ENCODE results near the gene ALK.

Gene ALK

DNA sequence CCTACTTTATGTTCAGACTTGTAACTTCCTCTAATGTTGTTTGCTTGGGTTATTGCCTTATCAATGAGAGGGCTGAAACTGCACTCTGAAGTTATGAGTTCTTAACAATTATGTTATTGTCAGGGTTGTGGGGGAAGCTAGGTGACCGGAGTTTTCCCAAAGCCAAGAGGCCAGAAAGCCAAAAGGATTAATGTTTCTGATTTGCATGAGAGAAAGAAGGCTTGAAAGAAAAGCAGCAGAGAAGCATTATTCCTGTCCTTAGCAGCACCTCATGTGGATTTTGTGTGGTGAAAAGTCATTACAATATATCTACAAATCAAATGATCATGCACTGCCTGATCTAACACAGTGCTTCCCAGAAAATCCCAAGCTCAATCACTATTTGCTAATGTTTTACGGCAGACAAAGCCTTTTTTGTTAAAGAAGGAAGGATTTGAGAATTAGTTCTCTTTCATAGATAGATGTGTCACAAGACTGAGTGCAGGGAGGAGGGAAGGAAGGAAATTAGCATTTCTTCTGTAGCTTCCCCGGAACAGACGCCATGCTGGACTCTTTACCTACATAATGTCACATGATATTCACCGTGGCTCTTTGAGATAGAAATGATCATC is 203.2 kb downstream of the ALK start:
- TF ChIP-seq, protein P1, sequence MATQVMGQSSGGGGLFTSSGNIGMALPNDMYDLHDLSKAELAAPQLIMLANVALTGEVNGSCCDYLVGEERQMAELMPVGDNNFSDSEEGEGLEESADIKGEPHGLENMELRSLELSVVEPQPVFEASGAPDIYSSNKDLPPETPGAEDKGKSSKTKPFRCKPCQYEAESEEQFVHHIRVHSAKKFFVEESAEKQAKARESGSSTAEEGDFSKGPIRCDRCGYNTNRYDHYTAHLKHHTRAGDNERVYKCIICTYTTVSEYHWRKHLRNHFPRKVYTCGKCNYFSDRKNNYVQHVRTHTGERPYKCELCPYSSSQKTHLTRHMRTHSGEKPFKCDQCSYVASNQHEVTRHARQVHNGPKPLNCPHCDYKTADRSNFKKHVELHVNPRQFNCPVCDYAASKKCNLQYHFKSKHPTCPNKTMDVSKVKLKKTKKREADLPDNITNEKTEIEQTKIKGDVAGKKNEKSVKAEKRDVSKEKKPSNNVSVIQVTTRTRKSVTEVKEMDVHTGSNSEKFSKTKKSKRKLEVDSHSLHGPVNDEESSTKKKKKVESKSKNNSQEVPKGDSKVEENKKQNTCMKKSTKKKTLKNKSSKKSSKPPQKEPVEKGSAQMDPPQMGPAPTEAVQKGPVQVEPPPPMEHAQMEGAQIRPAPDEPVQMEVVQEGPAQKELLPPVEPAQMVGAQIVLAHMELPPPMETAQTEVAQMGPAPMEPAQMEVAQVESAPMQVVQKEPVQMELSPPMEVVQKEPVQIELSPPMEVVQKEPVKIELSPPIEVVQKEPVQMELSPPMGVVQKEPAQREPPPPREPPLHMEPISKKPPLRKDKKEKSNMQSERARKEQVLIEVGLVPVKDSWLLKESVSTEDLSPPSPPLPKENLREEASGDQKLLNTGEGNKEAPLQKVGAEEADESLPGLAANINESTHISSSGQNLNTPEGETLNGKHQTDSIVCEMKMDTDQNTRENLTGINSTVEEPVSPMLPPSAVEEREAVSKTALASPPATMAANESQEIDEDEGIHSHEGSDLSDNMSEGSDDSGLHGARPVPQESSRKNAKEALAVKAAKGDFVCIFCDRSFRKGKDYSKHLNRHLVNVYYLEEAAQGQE (IDR thresholded peaks at IDR 0.05; ENCODE audit: low read depth), result no peak
- TF ChIP-seq EP300 (IDR thresholded peaks at IDR 0.05; ENCODE audit: borderline replicate concordance) (no peak), ZBTB7A (IDR thresholded peaks at IDR 0.05; ENCODE audit: low read depth) (no peak), EGR1 (IDR thresholded peaks at IDR 0.05) (no peak), YY1 (IDR thresholded peaks at IDR 0.05; ENCODE audit: low read depth) (no peak), CREB1 (IDR thresholded peaks at IDR 0.05; ENCODE audit: low read depth) (no peak), MAX (IDR thresholded peaks at IDR 0.05) (no peak)

GRCh38 chr2:29715655-29716054 is 205.7 kb downstream of the ALK start:
- no peak for TF ChIP-seq CEBPB (IDR thresholded peaks at IDR 0.05)

GRCh38 chr2:29714333-29714732 is 207.1 kb downstream of the ALK start:
- TF ChIP-seq TEAD4 (IDR thresholded peaks at IDR 0.05), result no peak
- TF ChIP-seq, protein P1 (IDR thresholded peaks at IDR 0.05; ENCODE audit: low read depth), result peak; percentile 60

DNA sequence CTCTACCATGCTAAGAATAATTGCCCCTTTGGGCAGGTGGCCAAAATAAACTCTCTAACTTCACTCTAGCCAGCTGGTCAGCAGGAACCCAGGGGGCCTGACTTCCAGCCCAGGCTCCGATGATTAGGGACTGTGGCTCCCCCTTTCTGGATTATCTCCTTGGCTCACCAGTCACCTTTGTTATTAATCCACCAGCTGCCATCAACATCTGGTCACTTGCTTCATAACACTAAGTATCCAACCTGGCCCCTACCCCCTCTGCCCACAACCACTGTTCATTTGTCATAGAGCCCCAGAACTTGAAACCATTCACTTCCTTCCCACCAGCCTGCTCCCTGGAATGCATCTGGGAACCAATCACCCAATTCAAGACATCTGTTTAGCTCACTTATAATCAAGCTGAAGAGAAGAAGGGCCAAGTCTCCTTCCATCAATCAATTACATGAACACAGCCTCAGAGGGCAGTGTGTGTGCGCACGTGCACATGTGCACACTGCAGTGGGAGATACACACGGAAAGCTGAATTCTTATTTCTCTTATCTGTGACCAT is 215.1 kb downstream of the ALK start:
- TF ChIP-seq TAF1 (IDR thresholded peaks at IDR 0.05; ENCODE audit: low read depth), result no peak
- TF ChIP-seq NFIC (IDR thresholded peaks at IDR 0.05), result no peak
- no peak for TF ChIP-seq YY1 (IDR thresholded peaks at IDR 0.05; ENCODE audit: low read depth)
- TF ChIP-seq USF1 (IDR thresholded peaks at IDR 0.05), result no peak
- no peak for TF ChIP-seq RAD21 (IDR thresholded peaks at IDR 0.05; ENCODE audit: low read depth)
- TF ChIP-seq, protein P1 (IDR thresholded peaks at IDR 0.05; ENCODE audit: low read depth), result no peak
- no peak for TF ChIP-seq CEBPB (IDR thresholded peaks at IDR 0.05)
- TF ChIP-seq CREB1 (IDR thresholded peaks at IDR 0.05; ENCODE audit: low read depth), result no peak
- no peak for TF ChIP-seq TCF12 (IDR thresholded peaks at IDR 0.05; ENCODE audit: low read depth)
- no peak for TF ChIP-seq TEAD4 (IDR thresholded peaks at IDR 0.05)

GRCh38 chr2:29705616-29706015 is 215.8 kb downstream of the ALK start:
- TF ChIP-seq MAX (IDR thresholded peaks at IDR 0.05) (no peak), TAF1 (IDR thresholded peaks at IDR 0.05; ENCODE audit: low read depth) (no peak), ZBTB7A (IDR thresholded peaks at IDR 0.05; ENCODE audit: low read depth) (no peak), EP300 (IDR thresholded peaks at IDR 0.05; ENCODE audit: borderline replicate concordance) (no peak), CEBPB (IDR thresholded peaks at IDR 0.05) (no peak), FOXM1 (IDR thresholded peaks at IDR 0.05; ENCODE audit: borderline replicate concordance, low read depth) (no peak), TEAD4 (IDR thresholded peaks at IDR 0.05) (no peak), RAD21 (IDR thresholded peaks at IDR 0.05; ENCODE audit: low read depth) (no peak), TCF12 (IDR thresholded peaks at IDR 0.05; ENCODE audit: low read depth) (no peak), EGR1 (IDR thresholded peaks at IDR 0.05) (no peak)
- TF ChIP-seq, protein P1 (IDR thresholded peaks at IDR 0.05; ENCODE audit: low read depth), result no peak

All from Ishikawa (cell line).